ENCODE measurements around the gene ITPRID1. TPM values are rescaled to one million over a fixed set of nuclear protein-coding genes. Genes with fewer than 3 reads are reported as not detected.

Gene ITPRID1
- total and polyA plus RNA-seq, 2 donors (not counting 1 experiment from before 2014, with no cell fraction given) = not detected

GRCh38 chr7:31521336-31522010, 7.6 kb downstream of the ITPRID1 start:
- Histone ChIP-seq H3K9me3 (ENCODE audit: control extremely low read depth in 1 of 3, control insufficient read depth in 2 of 3, insufficient read depth in 1 of 3, low read length in 2 of 3) (peaks cover 0 to 6% (median 0%) of the 10 kb centered on the region in 3 donors), H3K27ac (ENCODE audit: low read length in 2 of 2) (no peak overlapping the region), H3K36me3 (replicated peaks in 1 of 2; ENCODE audit: control extremely low read depth in 1 of 2, control insufficient read depth in 1 of 2, extremely low read depth in 1 of 2, insufficient read depth in 2 of 2, low read length in 1 of 2) (no peaks in the 10 kb centered on the region), H3K79me2 (ENCODE audit: control insufficient read depth, insufficient read depth, low read length) (no peaks in the 10 kb centered on the region), H3K4me3 (ENCODE audit: control extremely low read depth in 1 of 5, extremely low read depth in 1 of 5, insufficient read depth in 1 of 5, low read depth in 2 of 5, low read length in 4 of 5) (no peak overlapping the region), H3K27me3 (replicated peaks in 1 of 4; ENCODE audit: control extremely low read depth in 1 of 4, control insufficient read depth in 3 of 4, insufficient read depth in 4 of 4, low read length in 3 of 4) (no peaks in the 10 kb centered on the region), H3K9ac (ENCODE audit: low read length) (no peak overlapping the region), H3K4me2 (replicated peaks; ENCODE audit: low read depth, low read length, poor library complexity, severe bottlenecking) (no peak overlapping the region), H4K20me1 (ENCODE audit: control insufficient read depth, insufficient read depth, low read length, poor library complexity, severe bottlenecking) (no peaks in the 10 kb centered on the region), H3K4me1 (ENCODE audit: control insufficient read depth in 2 of 2, insufficient read depth in 2 of 2, low read length in 2 of 2) (no peaks in the 10 kb centered on the region), H2AFZ (ENCODE audit: insufficient read depth, low read depth, low read length, poor library complexity, severe bottlenecking) (no peak overlapping the region)
- Mint-ChIP-seq H3K27ac (no peak overlapping the region), H3K4me1 (no peaks in the 10 kb centered on the region), H3K9me3 (ENCODE audit: insufficient read depth) (peaks cover 6% of the 10 kb centered on the region), H3K27me3 (no peaks in the 10 kb centered on the region), H3K4me3 (no peak overlapping the region)
- no peak for DNase-seq
- TF ChIP-seq CTCF (IDR thresholded peaks at IDR 0.05) = no peak
- TF ChIP-seq EZH2 (IDR thresholded peaks at IDR 0.05; ENCODE audit: borderline replicate concordance, insufficient read depth, low read depth, low read length, poor library complexity, severe bottlenecking) = no peak
- CTCF ChIA-PET = no interaction called here
- intact Hi-C loops (cut with micrococcal nuclease) = no loop called here
- POLR2A ChIA-PET = no interaction called here
- ATAC-seq (ENCODE audit: low read depth) = no peak
- WGBS (ENCODE audit: insufficient coverage) = 85% methylated on average over 4 of the region's 5 CpGs

- Histone ChIP-seq H3K9me3 (ENCODE audit: control extremely low read depth in 1 of 3, control insufficient read depth in 2 of 3, insufficient read depth in 1 of 3, low read length in 2 of 3) (no peaks in the 10 kb centered on the region), H3K79me2 (ENCODE audit: control insufficient read depth, insufficient read depth, low read length) (no peaks in the 10 kb centered on the region), H3K27ac (ENCODE audit: low read length in 2 of 2) (no peak overlapping the region), H3K27me3 (replicated peaks in 1 of 4; ENCODE audit: control extremely low read depth in 1 of 4, control insufficient read depth in 3 of 4, insufficient read depth in 4 of 4, low read length in 3 of 4) (no peaks in the 10 kb centered on the region), H2AFZ (ENCODE audit: insufficient read depth, low read depth, low read length, poor library complexity, severe bottlenecking) (no peak overlapping the region), H3K36me3 (replicated peaks in 1 of 2; ENCODE audit: control extremely low read depth in 1 of 2, control insufficient read depth in 1 of 2, extremely low read depth in 1 of 2, insufficient read depth in 2 of 2, low read length in 1 of 2) (no peaks in the 10 kb centered on the region), H3K9ac (ENCODE audit: low read length) (no peak overlapping the region), H3K4me1 (ENCODE audit: control insufficient read depth in 2 of 2, insufficient read depth in 2 of 2, low read length in 2 of 2) (no peaks in the 10 kb centered on the region), H3K4me3 (ENCODE audit: control extremely low read depth in 1 of 5, extremely low read depth in 1 of 5, insufficient read depth in 1 of 5, low read depth in 2 of 5, low read length in 4 of 5) (no peak overlapping the region), H4K20me1 (ENCODE audit: control insufficient read depth, insufficient read depth, low read length, poor library complexity, severe bottlenecking) (no peaks in the 10 kb centered on the region), H3K4me2 (replicated peaks; ENCODE audit: low read depth, low read length, poor library complexity, severe bottlenecking) (no peak overlapping the region)
- no peaks in the 10 kb centered on the region for H3K27me3 Mint-ChIP-seq
- H3K27ac Mint-ChIP-seq = no peak overlapping the region
- no peak for TF ChIP-seq CTCF (IDR thresholded peaks at IDR 0.05)
- no peak for TF ChIP-seq EZH2 (IDR thresholded peaks at IDR 0.05; ENCODE audit: borderline replicate concordance, insufficient read depth, low read depth, low read length, poor library complexity, severe bottlenecking)
- ATAC-seq (ENCODE audit: low read depth) (no peak), DNase-seq (no peak)
- H3K4me1 Mint-ChIP-seq = no peaks in the 10 kb centered on the region
- no peak overlapping the region for H3K4me3 Mint-ChIP-seq
- POLR2A ChIA-PET = no interaction called here
- H3K9me3 Mint-ChIP-seq (ENCODE audit: insufficient read depth) = no peaks in the 10 kb centered on the region
- CTCF ChIA-PET = no interaction called here
- intact Hi-C loops (cut with micrococcal nuclease) = no loop called here
Measured at GRCh38 chr7:31526864-31527263, 13.0 kb downstream of the ITPRID1 start.

Measured in B cell (primary cell).